ENCODE data around the gene RFXANK. TPM values are rescaled to one million over a fixed set of nuclear protein-coding genes. Genes with fewer than 3 reads are reported as not detected.
A peak's percentile ranks its signal among the peaks of the same experiment; 100 is the strongest.

RFXANK gene
- polyA plus RNA-seq, 2 of the 4 experiments (the other 2 are of a cell fraction), result 23.4 to 30.6 TPM

DNA sequence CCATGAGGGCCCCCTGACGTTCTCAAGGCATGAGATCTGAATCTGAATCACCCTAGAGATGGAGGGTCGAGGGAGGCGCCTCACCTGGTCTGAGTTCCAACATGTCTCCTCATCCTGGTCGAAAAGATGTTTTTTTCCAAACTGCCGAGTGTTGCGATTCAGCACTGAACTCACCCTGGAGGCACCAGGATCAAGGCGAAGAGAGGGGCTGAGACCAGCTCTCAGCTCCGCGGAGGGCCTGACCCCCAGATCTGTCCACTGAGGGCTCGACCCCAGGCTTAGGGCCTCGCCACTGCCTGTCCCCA, 10.6 kb downstream of the RFXANK start:
- WGBS (ENCODE audit: missing lambda C conversion rate), result 9% methylated on average over 4 of the region's 11 CpGs
- ChIA-PET CTCF (interaction anchor here (0.6 to 2.5 kb wide), 5 partner anchors 9 to 72 kb away, joined by 3 to 9 read pairs (median 3); partner anchors contain the start of gene NCAN), POLR2A (interaction anchor here (1.2 kb wide), 1 partner anchor 22 kb away, joined by 4 read pairs; no protein-coding TSS in a partner anchor)
- DNase-seq (ENCODE audit: low read depth in 1 of 2, low spot score in 1 of 2), result no peak
- Histone ChIP-seq H3K27ac (peak overlapping the region; percentile 88), H3K4me2 (peak overlapping the region; percentile 97), H3K4me3 (peak overlapping the region; percentile 84), H3K9me3 (no peaks in the 10 kb centered on the region), H3K4me1 (0 out of 3 replicates have a peak, but pooled peaks cover 7% of the 10 kb centered on the region)
- ATAC-seq, result peak in 1 of 2 experiments; percentile 5; a peak in 1 of 6 replicates
- TF ChIP-seq ZC3H11A (IDR thresholded peaks at IDR 0.05), result no peak
- TF ChIP-seq RFX5 (IDR thresholded peaks at IDR 0.05), result no peak
- TF ChIP-seq CBX2 (IDR thresholded peaks at IDR 0.05; ENCODE audit: borderline replicate concordance, low read depth), result no peak
- TF ChIP-seq RCOR1 (IDR thresholded peaks at IDR 0.05; ENCODE audit: low read depth, low read length), result no peak
- TF ChIP-seq CBX8 (IDR thresholded peaks at IDR 0.05), result no peak
- no peak for TF ChIP-seq MYC (IDR thresholded peaks at IDR 0.05; ENCODE audit: borderline replicate concordance, low read length)
- TF ChIP-seq KDM5A (IDR thresholded peaks at IDR 0.05), result no peak
- TF ChIP-seq ESRRA (IDR thresholded peaks at IDR 0.05; ENCODE audit: borderline replicate concordance, low read length), result no peak
- TF ChIP-seq HOXA7 (CRISPR knock-in tag; IDR thresholded peaks at IDR 0.05), result no peak
- no peak for TF ChIP-seq MAFK (IDR thresholded peaks at IDR 0.05; ENCODE audit: partially characterized antibody)
- TF ChIP-seq TFCP2L1 (CRISPR knock-in tag; IDR thresholded peaks at IDR 0.05), result no peak
- TF ChIP-seq, protein P1, sequence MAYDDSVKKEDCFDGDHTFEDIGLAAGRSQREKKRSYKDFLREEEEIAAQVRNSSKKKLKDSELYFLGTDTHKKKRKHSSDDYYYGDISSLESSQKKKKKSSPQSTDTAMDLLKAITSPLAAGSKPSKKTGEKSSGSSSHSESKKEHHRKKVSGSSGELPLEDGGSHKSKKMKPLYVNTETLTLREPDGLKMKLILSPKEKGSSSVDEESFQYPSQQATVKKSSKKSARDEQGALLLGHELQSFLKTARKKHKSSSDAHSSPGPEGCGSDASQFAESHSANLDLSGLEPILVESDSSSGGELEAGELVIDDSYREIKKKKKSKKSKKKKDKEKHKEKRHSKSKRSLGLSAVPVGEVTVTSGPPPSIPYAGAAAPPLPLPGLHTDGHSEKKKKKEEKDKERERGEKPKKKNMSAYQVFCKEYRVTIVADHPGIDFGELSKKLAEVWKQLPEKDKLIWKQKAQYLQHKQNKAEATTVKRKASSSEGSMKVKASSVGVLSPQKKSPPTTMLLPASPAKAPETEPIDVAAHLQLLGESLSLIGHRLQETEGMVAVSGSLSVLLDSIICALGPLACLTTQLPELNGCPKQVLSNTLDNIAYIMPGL (CRISPR knock-in tag; IDR thresholded peaks at IDR 0.05; ENCODE audit: borderline replicate concordance), result no peak
- TF ChIP-seq TP53 (CRISPR knock-in tag; IDR thresholded peaks at IDR 0.05), result no peak
- no peak for TF ChIP-seq SMC3 (IDR thresholded peaks at IDR 0.05)
- no peak for TF ChIP-seq NR3C1 (IDR thresholded peaks at IDR 0.05)
- FAIRE-seq, result no peak

DNA sequence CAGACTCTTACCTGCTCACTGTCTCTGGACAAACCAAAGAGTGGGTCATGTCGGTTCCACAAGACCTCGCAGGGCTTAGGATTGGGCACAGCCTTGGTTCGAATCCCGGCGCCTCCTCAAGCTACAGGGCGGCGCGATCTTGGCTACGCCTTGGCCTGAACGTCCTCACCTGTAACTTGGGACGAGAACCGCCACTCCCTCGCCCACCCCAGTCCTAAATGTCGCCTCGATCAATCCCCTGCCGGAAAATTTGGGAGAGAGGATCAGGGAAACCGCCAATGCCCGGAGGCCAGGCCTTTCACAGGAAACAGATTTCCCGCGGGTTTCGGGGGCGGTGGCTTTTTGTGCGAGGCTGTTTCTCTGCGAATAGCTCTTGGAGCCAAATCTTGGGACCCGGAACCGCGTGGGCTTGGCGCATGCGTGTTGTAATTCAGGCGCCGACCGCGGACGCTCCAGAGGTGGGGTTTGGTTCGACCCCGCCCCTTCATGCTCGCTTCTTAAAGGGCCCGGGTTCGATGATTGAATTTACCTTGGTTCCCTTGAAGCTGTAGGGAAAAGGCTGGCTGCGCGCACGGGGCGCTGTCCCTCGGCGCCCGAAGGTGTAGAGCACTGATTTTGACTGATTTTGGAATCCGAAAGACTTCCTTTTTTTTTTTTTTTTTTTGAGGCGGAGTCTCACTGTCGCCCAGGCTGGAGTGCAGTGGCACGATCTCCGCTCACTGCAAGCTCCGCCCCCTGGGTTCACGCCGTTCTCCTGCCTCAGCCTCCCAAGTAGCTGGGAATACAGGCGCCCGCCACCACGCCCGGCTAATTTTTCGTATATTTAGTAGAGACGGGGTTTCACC, 11.2 kb downstream of the RFXANK start, which contains the start of gene NR2C2AP:
NR2C2AP (minus strand) TSS at position 403 of the 845 bp plus-strand sequence; CDS start at position 49, 354 bp downstream.
- CTCF ChIA-PET, result interaction anchor here (0.6 to 2.5 kb wide), 5 partner anchors 14 to 143 kb away, joined by 3 to 9 read pairs (median 3); no protein-coding TSS in a partner anchor
- peak within 1 kb of the TSS; percentile 84 for H3K4me3 ChIP-seq
- H3K9me3 ChIP-seq, result no peaks in the 10 kb centered on the region
- H3K4me1 ChIP-seq, result 0 out of 3 replicates have a peak, but pooled peaks cover 7% of the 10 kb centered on the region
- POLR2A ChIA-PET, result interaction anchor here (0.5 to 1.2 kb wide), 4 partner anchors 11 to 220 kb away, joined by 3 to 19 read pairs (median 4); partner anchors contain the start of genes BORCS8 and RFXANK
- H3K4me2 ChIP-seq, result peak within 1 kb of the TSS; percentile 97
- DNase-seq (ENCODE audit: low read depth in 1 of 2, low spot score in 1 of 2) (peak; percentile 91 to 92), ATAC-seq (peak; percentile 80 to 91), FAIRE-seq (no peak)
- WGBS (ENCODE audit: missing lambda C conversion rate), result 3% methylated on average over 37 of the region's 60 CpGs
- peak within 1 kb of the TSS; percentile 88 for H3K27ac ChIP-seq
- TF ChIP-seq POLR2A (IDR thresholded peaks at IDR 0.05; ENCODE audit: low read length) (peak; percentile 13; the same call in 1 of the 2 replicates), HDAC2 (IDR thresholded peaks at IDR 0.05) (no peak), ZC3H11A (IDR thresholded peaks at IDR 0.05) (no peak), RAD21 (conservative IDR thresholded peaks at IDR 0.05 in 1 of 2, IDR thresholded peaks at IDR 0.05 in 1 of 2) (no peak), TP53 (CRISPR knock-in tag; IDR thresholded peaks at IDR 0.05) (no peak), HOXA7 (CRISPR knock-in tag; IDR thresholded peaks at IDR 0.05) (no peak), HOXB13 (CRISPR knock-in tag; IDR thresholded peaks at IDR 0.05; ENCODE audit: low read depth) (no peak), BHLHE40 (IDR thresholded peaks at IDR 0.05; ENCODE audit: low read depth, low read length) (no peak), SMC3 (IDR thresholded peaks at IDR 0.05) (no peak), ESRRA (IDR thresholded peaks at IDR 0.05; ENCODE audit: borderline replicate concordance, low read length) (no peak), CHD2 (IDR thresholded peaks at IDR 0.05; ENCODE audit: low read length, partially characterized antibody) (no peak), NFE2L2 (conservative IDR thresholded peaks at IDR 0.05; ENCODE audit: low read length) (no peak), ZNF302 (CRISPR knock-in tag; IDR thresholded peaks at IDR 0.05) (no peak), JUN (IDR thresholded peaks at IDR 0.05) (peak in 1 of 2 experiments; percentile 33; a peak in 1 of 5 replicates), MAZ (IDR thresholded peaks at IDR 0.05; ENCODE audit: borderline replicate concordance, low read depth, low read length) (no peak), ZSCAN20 (CRISPR knock-in tag; IDR thresholded peaks at IDR 0.05) (no peak), KDM1A (IDR thresholded peaks at IDR 0.05; ENCODE audit: low read depth) (no peak), EP300 (IDR thresholded peaks at IDR 0.05) (no peak)
- TF ChIP-seq, protein P2, sequence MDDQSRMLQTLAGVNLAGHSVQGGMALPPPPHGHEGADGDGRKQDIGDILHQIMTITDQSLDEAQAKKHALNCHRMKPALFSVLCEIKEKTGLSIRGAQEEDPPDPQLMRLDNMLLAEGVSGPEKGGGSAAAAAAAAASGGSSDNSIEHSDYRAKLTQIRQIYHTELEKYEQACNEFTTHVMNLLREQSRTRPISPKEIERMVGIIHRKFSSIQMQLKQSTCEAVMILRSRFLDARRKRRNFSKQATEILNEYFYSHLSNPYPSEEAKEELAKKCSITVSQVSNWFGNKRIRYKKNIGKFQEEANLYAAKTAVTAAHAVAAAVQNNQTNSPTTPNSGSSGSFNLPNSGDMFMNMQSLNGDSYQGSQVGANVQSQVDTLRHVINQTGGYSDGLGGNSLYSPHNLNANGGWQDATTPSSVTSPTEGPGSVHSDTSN (IDR thresholded peaks at IDR 0.05), result no peak
- TF ChIP-seq, protein P3, sequence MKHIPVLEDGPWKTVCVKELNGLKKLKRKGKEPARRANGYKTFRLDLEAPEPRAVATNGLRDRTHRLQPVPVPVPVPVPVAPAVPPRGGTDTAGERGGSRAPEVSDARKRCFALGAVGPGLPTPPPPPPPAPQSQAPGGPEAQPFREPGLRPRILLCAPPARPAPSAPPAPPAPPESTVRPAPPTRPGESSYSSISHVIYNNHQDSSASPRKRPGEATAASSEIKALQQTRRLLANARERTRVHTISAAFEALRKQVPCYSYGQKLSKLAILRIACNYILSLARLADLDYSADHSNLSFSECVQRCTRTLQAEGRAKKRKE (CRISPR knock-in tag; IDR thresholded peaks at IDR 0.05; ENCODE audit: low read depth), result no peak
- TF ChIP-seq, protein P4, sequence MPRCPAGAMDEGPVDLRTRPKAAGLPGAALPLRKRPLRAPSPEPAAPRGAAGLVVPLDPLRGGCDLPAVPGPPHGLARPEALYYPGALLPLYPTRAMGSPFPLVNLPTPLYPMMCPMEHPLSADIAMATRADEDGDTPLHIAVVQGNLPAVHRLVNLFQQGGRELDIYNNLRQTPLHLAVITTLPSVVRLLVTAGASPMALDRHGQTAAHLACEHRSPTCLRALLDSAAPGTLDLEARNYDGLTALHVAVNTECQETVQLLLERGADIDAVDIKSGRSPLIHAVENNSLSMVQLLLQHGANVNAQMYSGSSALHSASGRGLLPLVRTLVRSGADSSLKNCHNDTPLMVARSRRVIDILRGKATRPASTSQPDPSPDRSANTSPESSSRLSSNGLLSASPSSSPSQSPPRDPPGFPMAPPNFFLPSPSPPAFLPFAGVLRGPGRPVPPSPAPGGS (IDR thresholded peaks at IDR 0.05), result 0 out of 3 replicates have a peak, but pooled peaks have one; percentile 36
- TF ChIP-seq, protein P1 (CRISPR knock-in tag; IDR thresholded peaks at IDR 0.05; ENCODE audit: borderline replicate concordance), result no peak
